NCI-H748 (cell line): ENCODE data around the gene BAHCC1.
"Not testable (repeated sequence)": the region's sequence is repeated elsewhere in the genome, so short reads cannot be mapped to it uniquely, and the experiment has no call there.

ENCODE experiments used
- DNase-seq: peaks from one replicate; lab custom pipeline; 2025; ENCODE audit not compliant: unreplicated experiment; lab: John Stamatoyannopoulos, UW

Gene BAHCC1

DNA sequence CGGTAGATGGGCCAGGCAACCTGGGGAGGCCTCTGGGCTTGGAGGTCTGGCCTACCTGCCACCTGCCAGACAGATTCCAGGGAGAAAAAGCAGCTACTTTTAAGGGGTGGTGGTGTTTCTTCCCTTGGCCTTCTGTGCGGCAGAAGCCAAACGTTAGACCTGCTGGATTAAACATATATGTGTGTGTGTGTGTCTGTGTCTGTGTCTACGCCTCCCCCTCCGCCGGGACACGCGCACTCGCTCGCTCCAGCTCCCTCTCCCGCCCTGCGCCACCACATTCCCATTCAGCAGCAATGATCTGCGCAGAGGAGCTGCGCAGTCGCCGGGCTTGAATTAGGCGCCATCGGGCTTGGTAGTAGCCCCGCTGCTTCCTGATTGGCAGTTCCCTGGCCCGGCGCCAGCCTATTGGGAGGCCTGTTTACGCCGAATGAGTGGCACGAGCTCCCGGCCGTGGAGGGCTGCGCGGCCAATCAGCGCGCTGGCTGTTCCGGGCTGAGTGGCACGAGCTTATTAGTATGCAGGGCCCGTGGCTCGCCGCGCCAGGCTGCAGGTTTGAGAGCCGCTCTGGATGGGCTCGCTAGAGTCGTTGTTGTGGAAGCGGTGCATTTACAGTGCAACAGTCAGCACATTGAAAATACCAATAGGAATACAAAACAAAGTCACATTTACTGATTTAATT lies at the start of gene BAHCC1:
TSS of gene BAHCC1 (plus strand) at position 537 of the 679 bp plus-strand sequence. CDS start 4,283 bp downstream, outside the sequence.
- peak; percentile 100 for DNase-seq

DNA sequence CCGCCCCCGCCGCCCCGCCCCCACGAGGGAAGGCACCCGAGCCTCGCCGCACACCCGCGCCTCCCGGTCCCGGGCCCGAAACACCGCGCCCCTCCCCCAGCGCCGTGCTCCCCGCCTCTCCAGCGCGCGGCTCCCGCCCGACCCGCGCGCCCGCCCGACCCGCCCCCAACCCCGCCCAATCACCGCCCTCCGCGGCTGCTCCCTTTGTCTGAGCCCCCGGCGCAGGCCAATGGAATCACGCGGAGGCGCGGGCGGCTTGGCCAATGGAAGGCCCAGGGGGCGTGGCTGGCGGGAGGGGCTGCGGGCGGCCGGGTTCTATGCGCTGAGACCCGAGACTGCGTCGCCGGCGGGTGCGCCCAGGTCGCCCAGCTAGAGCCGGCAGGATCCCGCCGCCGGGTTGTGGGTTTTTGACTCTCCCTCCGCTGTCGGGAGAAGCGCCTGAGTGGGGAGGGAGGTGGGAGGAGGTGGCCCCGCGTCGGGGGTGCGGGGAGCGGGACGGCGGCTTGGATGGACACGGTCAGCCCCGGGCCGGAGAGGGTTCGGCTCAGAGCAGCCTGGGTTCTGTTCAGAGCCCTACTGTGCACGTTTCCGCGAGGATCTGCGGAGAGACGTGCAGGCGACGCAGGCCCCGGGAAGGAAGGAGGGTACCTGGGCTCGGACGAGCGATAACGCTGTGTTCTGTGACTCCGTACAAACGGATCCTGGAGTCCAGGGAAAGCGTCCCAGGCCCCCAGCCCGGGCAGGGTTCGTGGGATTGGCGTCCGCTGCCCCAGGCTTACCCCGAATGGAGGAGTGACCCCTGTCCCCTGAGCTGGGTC lies 49.0 kb upstream of the BAHCC1 start:
- DNase-seq: peak; percentile 98

DNA sequence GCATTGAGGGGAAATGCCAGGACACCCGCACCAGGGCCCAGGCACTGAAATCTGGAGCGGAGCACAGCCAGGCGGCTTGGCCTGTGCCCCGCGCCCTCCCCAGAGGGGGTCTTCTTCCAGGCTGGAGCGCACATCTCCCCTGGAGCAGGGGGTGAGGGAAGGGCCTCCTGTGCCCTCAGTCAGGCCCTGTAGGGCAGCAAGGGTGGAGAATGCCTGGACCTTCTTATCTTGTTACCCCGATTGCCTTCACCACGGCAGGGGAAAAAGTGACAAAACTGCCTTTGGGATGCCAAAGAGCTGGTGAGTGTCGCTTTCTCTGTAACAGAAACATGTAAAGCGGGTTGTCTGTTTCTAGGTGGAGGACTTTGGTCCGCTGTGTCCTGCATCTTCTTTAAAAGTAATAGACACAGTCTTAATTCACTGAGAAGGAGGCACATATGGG lies 48.3 kb upstream of the BAHCC1 start:
- no peak for DNase-seq

DNA sequence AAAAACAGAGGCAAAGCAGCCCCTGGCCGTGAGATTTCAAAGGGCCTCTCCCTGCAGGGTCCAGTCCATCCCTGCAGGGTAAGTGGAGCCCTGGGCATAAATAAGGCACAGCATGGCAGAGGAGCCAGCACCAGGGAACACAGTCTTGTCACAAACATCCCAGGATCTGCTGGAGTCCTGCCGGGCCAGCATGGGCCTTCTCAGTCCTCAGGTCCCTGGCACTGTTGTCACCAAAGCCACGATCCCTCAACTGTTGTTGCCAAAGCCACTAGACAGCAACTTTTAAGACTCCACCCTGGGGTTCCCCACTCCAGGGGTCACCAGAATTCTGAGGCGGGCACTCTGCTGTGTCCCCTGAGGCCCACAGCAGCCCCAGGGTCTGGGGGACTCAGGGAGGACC lies 47.8 kb upstream of the BAHCC1 start:
- DNase-seq: no peak

DNA sequence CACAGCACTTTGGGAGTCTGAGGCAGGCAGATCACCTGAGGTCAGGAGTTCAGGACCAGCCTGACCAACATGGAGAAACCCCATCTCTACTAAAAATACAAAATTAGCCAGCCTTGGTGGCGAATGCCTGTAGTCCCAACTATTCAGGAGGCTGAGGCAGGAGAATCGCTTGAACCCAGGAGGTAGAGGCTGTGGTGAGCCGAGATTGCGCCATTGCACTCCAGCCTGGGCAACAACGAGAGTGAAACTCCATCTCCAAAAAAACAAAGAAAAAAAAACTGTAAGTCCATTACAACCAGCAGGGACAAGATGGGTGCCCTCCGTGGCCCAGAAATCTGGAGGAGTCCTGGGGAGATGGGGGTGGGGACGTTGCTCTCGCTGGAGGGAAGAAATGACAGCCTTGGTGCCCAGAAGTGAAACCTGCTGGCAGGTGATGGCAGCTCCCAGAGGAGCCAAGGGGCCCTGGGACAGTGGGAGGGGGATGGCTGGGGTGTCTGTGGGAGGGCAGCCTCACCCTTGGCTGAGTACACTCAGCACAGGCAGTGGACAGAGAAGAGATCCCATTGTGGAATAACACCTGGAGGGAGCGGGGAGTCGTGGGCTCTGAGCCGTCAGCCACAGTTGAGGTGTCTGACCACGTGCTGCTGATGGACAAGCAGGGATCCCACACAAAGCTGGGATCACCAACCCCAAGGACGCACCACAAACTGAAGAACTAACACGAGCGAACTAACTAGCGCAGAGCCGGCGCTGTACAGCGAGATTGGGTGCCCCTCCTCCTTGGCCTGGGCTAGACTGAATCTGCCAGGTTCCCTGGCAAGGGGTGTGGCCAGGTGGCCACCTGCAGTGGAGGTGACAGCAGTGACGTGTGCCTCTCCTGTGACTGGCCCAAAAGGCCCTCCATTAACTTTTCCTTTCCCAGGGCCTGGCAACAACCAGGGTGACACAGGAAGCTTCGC lies 46.9 kb upstream of the BAHCC1 start:
- peak; percentile 28 for DNase-seq

DNA sequence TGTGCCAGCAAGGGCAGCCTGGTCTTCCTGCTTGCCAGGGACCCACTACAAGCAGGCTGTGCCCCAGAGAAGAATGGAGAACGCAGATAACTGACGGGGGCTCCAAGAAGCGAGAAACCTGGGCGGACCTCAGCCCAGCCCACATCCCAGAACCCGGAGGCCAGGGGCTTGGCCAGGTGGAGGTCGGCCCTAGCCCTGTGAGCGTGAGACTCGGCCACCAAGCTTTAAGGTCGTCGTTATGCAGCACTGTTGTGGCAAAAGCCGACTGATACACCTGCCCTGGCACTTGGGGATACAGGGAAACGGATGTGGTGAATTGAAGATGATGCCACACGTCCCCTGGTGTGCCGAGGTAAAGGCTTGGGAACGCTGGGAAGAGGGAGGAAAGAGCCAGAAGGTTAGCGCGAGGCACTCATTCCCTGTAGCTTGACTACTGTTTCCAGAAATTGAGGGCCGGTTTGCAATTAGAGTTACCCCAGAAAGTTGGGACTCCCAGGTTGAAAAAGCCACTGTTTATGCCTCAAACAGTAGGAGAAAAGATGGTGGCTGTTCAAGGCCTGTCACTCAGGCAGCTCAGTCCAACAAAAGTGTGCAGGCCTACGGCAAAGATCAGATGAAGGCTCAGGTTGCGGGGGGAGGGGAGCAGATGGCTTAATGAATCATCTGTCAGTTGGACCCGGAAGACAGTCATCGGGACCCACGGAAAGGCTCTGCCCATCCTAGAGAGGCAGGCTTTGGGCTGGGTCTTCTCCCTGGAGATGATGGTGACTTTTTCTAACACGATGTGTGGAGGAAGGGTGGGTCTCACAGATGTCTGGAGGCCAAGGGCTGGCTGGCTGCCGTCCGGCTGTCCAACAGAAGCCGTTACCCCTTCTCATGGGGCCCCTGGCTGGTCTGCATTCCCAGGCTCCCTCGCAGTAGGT lies 45.6 kb upstream of the BAHCC1 start:
- DNase-seq: no peak

DNA sequence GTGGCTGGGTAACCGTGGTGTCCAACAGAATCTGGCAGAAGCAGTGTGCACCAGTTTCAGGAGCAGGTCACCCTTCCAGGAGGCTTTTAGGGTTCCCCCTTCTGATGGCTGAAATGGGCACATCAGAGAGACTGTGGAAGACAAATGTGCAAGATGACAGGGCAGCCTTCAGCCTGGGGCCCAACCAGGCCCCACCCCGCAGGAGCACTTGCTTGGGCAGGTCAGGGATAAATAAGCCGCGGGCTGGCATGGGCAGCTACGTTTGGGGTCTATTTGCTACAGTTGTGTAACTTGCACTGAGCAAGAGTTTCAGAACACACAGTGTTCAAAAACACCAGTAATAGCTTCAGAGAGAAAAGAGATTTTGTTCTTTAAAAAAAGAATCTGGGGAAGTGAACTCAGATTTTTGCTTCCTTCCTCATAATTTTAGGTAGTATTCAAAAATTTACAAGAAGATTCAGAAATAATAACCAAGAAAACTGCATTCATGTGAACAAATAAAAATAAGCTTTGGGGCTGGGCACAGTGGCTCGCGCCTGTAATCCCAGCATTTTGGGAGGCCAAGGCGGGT lies 44.9 kb upstream of the BAHCC1 start:
- DNase-seq: no peak

DNA sequence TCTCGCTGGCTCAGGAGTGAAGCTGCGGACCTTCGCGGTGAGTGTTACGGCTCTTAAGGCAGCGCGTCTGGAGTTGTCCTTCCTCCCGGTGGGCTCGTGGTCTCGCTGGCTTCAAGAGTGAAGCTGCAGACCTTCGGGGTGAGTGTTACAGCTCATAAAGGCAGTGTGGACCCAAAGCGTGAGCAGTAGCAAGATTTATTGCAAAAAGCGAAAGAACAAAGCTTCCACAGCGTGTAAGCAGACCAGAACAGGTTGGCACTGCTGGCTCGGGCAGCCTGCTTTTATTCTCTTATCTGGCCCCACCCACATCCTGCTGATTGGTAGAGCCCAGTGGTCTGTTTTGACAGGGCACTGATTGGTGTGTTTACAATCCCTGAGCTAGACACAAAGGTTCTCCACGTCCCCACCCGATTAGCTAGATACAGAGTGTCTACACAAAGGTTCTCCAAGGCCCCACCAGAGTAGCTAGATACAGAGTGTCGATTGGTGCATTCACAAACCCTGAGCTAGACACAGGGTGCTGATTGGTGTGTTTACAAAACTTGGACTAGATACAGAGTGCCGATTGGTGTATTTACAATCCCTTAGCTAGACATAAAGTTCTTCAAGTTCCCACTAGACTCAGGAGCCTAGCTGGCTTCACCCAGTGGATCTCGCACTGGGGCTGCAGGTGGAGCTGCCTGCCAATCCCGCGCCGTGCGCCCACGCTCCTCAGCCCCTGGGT lies 43.8 kb upstream of the BAHCC1 start:
- not testable (repeated sequence) for DNase-seq

DNA sequence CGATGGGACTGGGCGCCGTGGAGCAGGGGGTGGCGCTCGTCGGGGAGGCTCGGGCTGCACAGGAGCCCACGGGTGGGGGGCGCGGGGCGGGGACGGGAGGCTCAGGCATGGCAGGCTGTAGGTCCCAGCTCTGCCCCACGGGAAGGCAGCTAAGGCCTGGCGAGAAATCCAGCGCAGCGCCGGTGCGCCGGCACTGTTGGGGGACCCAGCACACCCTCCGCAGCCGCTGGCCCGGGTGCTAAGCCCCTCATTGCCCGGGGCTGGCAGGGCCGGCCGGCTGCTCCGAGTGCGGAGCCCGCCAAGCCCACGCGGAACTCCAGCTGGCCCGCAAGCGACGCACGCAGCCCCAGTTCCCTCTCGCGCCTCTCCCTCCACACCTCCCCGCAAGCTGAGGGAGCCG lies 43.2 kb upstream of the BAHCC1 start:
- not testable (repeated sequence) for DNase-seq

DNA sequence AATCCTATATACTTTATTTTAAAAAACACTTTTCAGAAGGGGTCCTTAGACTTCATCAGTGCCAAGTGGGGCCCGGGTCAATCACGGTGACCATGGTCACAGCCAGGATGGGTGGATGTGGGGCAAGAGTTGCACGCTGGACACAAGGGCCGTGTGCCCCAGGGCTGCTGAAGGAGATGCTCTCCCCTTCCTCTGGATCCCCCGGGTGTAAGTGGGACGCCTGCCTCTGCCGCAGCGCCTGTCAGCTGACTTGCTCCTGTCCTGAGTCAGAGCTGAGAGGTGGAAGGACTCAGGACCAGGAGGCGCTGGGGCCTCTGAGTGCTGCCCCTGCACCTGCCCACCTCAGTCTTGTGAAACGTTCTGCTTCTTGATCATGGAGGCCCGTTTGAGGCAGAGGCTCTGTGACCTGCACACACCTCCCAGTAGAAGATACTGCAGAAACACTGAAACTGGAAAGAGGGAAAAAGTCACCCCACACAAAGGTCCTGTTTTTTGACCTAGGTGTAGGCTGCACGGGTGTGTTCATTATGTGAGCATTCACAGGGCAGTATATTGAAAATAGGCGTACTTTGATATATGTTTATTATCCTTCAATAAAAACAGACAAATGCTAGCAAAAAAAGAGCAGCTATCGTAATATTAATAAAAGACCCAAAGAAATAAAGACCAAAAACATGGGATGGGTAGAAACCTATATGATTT lies 40.9 kb upstream of the BAHCC1 start:
- DNase-seq: no peak

DNA sequence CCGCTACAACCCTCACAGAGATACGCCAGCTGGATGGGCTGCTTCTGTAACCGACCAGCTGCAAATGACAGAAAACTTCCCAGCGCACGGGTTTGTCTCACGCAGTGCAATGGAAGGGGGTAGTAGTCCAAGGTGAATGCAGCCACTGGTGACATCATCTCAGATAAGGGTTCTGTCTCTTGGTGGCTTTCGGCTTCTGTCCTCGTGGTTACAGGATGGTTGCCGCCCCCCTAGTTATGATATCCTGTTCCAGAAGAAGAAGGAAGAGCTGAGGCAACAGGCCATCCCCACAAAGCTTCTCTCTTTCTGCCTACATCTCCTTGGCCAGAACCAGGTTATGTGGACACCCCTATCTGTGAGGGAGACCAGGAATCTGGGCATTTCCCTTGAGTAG lies 40.3 kb upstream of the BAHCC1 start:
- DNase-seq: no peak

DNA sequence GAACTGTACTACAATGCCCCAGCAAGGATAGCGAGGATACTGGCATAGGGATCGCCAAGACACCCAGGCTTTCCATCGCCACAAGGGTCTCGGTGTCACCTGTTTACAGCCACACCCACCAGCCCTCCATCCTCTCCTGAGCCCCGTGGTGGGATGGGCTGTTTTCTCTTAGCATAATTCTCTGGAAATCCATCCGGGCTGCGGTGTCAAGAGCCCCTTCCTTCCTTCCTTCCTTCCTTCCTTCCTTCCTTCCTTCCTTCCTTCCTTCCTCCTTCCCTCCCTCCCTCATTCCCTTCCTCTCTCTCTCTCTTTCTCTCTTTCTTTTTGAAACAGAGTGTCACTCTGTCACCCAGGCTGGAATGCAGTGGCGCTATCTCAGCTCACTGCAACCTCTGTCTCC lies 36.0 kb upstream of the BAHCC1 start:
- DNase-seq: no peak

DNA sequence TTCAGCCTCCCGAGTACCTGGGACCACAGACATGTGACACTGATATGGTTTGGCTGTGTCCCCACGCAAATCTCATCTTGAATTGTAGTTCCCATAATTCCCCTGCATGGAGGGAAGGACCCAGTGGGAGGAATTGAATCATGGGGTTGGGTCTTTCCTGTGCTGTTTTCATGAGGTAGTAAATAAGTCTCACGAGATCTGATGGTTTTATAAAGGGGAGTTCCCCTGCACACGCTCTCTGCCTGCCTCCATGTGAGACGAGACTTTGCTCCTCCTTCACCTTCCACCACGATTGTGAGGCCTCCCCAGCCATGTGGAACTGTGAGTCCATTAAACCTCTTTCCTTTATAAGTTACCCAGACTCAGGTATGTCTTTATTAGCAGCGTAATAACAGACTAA lies 33.3 kb upstream of the BAHCC1 start:
- DNase-seq: not testable (repeated sequence)

DNA sequence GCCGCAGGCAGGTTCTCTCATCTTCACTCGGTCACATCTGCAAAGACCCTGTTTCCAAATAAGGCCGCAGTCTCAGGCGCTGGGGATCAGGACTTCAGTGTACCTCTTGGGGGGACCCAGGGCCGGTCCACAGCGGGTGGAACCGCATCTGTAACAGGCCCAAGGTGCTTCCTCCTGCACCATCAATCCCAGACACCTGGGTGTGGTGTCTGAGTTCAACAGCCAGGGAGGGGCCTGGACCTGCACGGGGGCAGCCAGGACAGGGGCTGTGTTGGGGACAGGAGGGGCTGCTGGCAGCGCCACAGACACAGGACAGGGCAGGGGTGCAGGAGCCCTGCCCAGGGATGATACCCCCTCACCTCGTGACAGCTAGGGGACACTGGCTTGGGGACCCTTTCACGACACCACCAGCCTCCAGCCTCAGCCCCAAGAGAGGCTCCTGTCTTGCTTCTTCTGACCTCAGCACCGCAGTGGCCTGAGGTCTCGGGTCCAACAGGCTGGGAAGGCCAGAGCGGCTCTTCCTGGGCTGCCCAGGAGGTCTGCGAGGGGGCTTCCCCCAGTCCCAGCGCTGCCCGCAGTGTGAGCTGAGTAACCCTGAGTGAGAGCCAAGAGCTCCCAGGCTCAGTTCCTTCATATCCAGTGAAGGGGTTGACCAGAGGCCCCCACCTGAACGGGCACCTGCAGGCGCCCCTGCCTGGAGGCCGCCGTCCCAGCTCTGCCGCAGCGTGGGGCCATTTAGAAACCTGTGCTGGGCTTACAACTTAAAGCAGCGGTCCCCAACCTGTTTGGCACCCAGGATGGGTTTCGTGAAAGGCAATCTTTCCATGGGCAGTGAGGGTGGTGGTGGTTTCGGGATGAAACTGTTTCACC lies 30.7 kb upstream of the BAHCC1 start:
- DNase-seq: no peak

DNA sequence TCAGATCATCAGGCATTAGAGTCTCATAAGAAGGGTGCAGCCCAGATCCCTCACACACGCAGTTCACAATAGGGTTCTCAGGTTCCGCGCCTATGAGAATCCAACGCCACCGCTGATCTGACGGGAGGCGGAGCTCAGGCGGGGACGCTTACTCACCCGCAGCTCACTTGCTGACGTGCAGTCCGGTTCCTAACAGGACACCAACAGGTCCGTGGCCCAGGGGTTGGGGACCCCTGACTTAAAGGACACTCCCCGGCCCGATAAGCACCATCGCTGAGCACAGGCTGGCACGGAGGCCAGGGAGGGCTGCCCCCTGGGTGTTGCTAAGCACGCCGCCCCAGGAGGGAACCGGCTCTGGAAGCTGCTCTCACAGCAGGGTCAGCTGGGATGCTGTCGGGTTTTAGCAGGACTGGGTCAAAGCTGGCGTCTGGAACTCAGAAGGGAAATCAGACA lies 30.1 kb upstream of the BAHCC1 start:
- peak; percentile 61 for DNase-seq

DNA sequence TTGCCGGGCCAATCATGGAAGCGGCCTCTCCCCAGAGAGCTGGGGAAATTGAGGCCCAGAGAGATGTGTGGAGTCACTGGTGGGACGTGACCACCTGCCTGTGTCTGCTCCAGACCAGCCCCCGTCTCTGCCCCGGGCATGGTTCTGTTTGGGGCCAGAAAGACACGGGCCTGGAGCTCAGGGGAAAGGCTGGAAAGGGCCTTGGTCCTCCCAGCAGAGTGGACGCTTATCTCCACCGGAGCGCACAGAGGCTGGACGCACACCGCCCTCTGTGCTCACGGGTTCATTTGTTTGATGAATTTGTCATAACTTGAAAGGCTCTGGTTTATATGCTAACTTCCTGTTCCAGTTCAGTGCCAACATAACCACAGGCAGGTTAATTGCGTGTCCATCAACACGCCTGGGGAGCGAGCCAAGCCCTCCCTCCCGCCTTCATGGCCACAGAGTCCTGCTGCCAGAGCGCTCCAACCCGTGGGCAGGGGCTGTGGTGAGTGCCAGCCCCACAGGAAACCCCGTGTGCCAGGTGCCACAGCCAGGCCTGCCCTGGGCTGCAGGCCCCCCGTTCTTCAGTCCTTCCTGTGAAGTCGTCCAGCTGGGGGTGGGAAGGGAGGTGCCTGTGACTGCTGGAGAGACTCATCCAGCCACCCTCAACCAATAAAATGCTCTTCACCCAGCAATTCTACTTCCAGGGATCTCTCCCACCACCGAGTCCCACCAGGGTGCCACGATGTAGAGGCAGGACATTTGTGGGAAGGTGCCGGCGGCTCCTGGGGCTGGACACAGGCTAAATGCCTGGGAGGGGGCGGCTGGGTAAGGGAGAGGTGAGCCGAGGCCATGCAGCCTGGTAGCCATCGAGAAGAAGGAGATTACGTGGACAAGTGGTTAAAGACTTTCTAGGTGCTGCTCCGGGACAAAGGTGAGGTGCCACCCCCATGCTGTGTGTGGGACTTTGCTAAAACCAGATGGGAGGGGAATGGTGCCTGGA lies 29.4 kb upstream of the BAHCC1 start:
- peak; percentile 72 for DNase-seq
